ENCODE data around the gene TEX36. TPM values are rescaled to one million over a fixed set of nuclear protein-coding genes. Genes with fewer than 3 reads are reported as not detected.

The TEX36 gene
- total RNA-seq, 4 donors from 2014 or later: 0.49 TPM; not detected in 3

- no peak for TF ChIP-seq CTCF (IDR thresholded peaks at IDR 0.05)
- TF ChIP-seq POLR2A (IDR thresholded peaks at IDR 0.05): no peak
These were observed 7.1 kb upstream of the TEX36 start for GRCh38 chr10:125689955-125690569.

GRCh38 chr10:125687507-125688185, 4.7 kb upstream of the TEX36 start:
- H3K4me1 ChIP-seq: no peaks in the 10 kb centered on the region
- no peaks in the 10 kb centered on the region for H3K9me3 ChIP-seq
- no peaks in the 10 kb centered on the region for H3K27me3 ChIP-seq
- no peak overlapping the region for H3K27ac ChIP-seq
- intact Hi-C loops (cut with DNase I; ENCODE audit: low total_unique reads): no loop called here
- no peak for DNase-seq
- TF ChIP-seq POLR2A (IDR thresholded peaks at IDR 0.05) (no peak), CTCF (IDR thresholded peaks at IDR 0.05) (no peak)
- no peak overlapping the region for H3K4me3 ChIP-seq
- H3K36me3 ChIP-seq: no peaks in the 10 kb centered on the region

More at GRCh38 chr10:125689955-125690569, 7.1 kb upstream of the TEX36 start:
- intact Hi-C loops (cut with DNase I; ENCODE audit: low total_unique reads): no loop called here
- Histone ChIP-seq H3K27ac (peak overlapping the region; percentile 15 to 17), H3K27me3 (no peaks in the 10 kb centered on the region), H3K9me3 (no peaks in the 10 kb centered on the region), H3K4me1 (no peaks in the 10 kb centered on the region), H3K36me3 (no peaks in the 10 kb centered on the region), H3K4me3 (no peak overlapping the region)
- no peak for DNase-seq

- Histone ChIP-seq H3K27me3 (no peaks in the 10 kb centered on the region), H3K9me3 (no peaks in the 10 kb centered on the region), H3K36me3 (no peaks in the 10 kb centered on the region), H3K4me3 (no peak overlapping the region), H3K4me1 (no peaks in the 10 kb centered on the region), H3K27ac (no peak overlapping the region)
- no peak for DNase-seq
- intact Hi-C loops (cut with DNase I; ENCODE audit: low total_unique reads): no loop called here
- TF ChIP-seq POLR2A (IDR thresholded peaks at IDR 0.05) (no peak), CTCF (IDR thresholded peaks at IDR 0.05) (no peak)
These were observed 1.6 kb upstream of the TEX36 start for GRCh38 chr10:125684581-125684980.

GRCh38 chr10:125683821-125684220, 858 bp upstream of the TEX36 start:
- H3K27me3 ChIP-seq: no peaks in the 10 kb centered on the region
- intact Hi-C loops (cut with DNase I; ENCODE audit: low total_unique reads): no loop called here
- no peak overlapping the region for H3K27ac ChIP-seq
- no peaks in the 10 kb centered on the region for H3K4me1 ChIP-seq
- no peak for DNase-seq
- no peak overlapping the region for H3K4me3 ChIP-seq
- no peaks in the 10 kb centered on the region for H3K36me3 ChIP-seq
- no peaks in the 10 kb centered on the region for H3K9me3 ChIP-seq
- TF ChIP-seq POLR2A (IDR thresholded peaks at IDR 0.05) (no peak), CTCF (IDR thresholded peaks at IDR 0.05) (no peak)

- H3K36me3 ChIP-seq: no peaks in the 10 kb centered on the region
- intact Hi-C loops (cut with DNase I; ENCODE audit: low total_unique reads): no loop called here
These were observed 3.5 kb downstream of the TEX36 start for GRCh38 chr10:125679436-125679835.

More at GRCh38 chr10:125679436-125679835, 3.5 kb downstream of the TEX36 start:
- DNase-seq: no peak
- no peaks in the 10 kb centered on the region for H3K4me1 ChIP-seq
- H3K4me3 ChIP-seq: no peak overlapping the region
- peaks cover 0 to 3% of the 10 kb centered on the region in 2 donors for H3K9me3 ChIP-seq
- TF ChIP-seq CTCF (IDR thresholded peaks at IDR 0.05) (no peak), POLR2A (IDR thresholded peaks at IDR 0.05) (no peak)
- no peak overlapping the region for H3K27ac ChIP-seq
- no peaks in the 10 kb centered on the region for H3K27me3 ChIP-seq

Data from uterus (tissue), 4 donors.